Epithelial cell of proximal tubule (primary cell): ENCODE data around the gene ZW10. TPM values are rescaled to one million over a fixed set of nuclear protein-coding genes. Genes with fewer than 3 reads are reported as not detected.
"Not testable (repeated sequence)": the region's sequence is repeated elsewhere in the genome, so short reads cannot be mapped to it uniquely, and the experiment has no call there.

Experiments used
- DNase-seq: peaks from one replicate; pipeline ENCODE4 v3.0.0-alpha.2; 2011; ENCODE audit warnings: low read depth
- H3K4me3 ChIP-seq: 2 replicates; pipeline ENCODE4 v1.5.1; 2011; ENCODE audit warnings: low read depth, mild to moderate bottlenecking, low read length
- total RNA-seq: library from RNA; depleted of rRNA; stranded (reverse); fragments of >200 nt; gene quantifications from 2 replicates; pipeline ENCODE4 v1.2.3, GENCODE V29; 2015
- TF ChIP-seq, protein P1 (sequence below): conservative IDR thresholded peaks from 2 replicates; pipeline ENCODE4 v1.5.1; 2012; ENCODE audit warnings: low read depth, mild to moderate bottlenecking, low read length

ZW10 gene
- total RNA-seq, 1 donor from 2014 or later, result 16.3 TPM

DNA sequence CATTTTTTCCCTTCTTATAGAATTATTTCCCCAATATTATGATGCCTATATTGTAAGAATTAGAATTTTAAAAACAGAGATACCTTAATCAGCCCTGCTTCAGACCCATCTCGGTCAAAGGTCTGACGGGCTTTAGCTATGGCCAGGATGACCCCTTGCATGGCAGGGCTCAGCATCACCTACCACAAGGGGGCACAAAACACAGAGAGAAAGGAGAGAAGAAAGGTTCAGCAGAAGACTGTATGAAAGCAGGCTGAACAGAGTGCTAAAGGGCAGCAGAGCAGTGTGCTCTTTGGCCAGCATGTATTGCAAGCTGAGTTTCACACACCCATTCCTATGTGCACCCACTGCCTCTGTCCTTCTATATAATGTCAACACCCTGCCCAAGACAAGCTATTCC lies 32.9 kb upstream of the ZW10 start:
- DNase-seq, result no peak
- H3K4me3 ChIP-seq, result no peak overlapping the region
- TF ChIP-seq, protein P1, sequence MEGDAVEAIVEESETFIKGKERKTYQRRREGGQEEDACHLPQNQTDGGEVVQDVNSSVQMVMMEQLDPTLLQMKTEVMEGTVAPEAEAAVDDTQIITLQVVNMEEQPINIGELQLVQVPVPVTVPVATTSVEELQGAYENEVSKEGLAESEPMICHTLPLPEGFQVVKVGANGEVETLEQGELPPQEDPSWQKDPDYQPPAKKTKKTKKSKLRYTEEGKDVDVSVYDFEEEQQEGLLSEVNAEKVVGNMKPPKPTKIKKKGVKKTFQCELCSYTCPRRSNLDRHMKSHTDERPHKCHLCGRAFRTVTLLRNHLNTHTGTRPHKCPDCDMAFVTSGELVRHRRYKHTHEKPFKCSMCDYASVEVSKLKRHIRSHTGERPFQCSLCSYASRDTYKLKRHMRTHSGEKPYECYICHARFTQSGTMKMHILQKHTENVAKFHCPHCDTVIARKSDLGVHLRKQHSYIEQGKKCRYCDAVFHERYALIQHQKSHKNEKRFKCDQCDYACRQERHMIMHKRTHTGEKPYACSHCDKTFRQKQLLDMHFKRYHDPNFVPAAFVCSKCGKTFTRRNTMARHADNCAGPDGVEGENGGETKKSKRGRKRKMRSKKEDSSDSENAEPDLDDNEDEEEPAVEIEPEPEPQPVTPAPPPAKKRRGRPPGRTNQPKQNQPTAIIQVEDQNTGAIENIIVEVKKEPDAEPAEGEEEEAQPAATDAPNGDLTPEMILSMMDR, result peak; percentile 65

DNA sequence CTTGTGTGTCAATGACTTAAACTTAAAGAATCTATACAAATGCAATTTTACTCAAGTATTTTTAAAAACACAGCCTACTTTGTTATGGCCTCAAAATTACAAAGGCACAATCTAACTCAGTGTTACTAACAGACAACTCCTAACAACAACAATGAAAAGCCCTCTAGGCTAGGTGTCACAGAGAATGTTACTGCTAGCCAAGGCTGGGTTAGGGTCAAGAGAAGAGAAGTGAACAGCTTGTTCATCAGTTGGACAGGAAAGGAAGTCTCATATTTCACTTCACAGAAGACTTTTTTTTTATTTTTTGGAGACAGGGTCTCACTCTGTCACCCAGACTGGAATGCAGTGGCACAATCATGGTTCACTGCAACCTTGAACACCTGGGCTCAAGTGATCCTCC lies 32.1 kb upstream of the ZW10 start:
- DNase-seq, result no peak
- no peak overlapping the region for H3K4me3 ChIP-seq

DNA sequence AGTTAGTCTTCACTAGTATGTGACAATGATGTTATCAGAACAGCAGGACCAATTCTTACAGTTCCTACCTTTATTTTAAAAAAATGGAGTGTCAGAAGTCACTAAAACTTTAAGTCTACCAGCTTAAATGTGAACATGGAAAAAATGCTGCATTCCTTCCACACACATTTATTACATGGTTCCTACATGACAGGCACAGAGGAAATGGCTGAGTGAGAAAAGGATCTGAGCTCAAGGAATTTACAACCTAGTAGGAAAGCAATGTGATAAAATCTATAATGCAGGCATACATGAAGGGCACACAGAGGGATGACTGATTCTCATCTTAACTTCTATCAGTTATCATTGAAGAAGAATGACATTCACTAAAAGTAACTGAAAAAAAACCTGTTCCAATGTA lies 29.1 kb upstream of the ZW10 start:
- TF ChIP-seq, protein P1, result no peak
- DNase-seq, result no peak
- no peak overlapping the region for H3K4me3 ChIP-seq

More for the DNA sequence above, 32.1 kb upstream of the ZW10 start:
- TF ChIP-seq, protein P1, result no peak

DNA sequence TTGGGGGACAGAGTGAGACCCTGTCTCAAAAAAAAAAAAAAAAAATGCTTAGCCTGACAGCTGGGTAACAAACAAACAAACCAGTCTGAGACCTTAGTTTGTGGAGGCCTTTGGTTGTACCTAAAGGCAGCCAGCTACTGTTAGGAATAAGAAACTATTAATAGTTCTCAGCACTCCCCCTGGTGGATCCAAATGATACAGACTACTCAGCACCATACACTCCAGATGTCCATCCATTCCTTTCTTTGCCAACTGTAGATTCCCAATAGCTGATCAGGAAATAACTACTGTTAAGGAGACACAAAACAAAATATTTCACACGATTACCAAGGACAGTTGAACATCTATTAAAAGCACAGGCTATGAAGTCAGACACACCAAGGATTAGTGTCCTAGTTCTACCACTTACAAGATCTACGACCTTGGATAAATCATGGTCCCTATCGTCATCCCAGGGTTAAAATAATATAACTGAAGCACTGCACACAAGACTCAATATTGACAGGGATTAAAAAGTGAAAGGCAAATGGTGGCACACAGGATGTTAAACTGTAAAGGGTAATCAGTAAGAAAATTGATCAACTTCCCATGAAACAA lies 23.3 kb upstream of the ZW10 start:
- no peak overlapping the region for H3K4me3 ChIP-seq
- TF ChIP-seq, protein P1, result peak; percentile 80
- DNase-seq, result no peak

DNA sequence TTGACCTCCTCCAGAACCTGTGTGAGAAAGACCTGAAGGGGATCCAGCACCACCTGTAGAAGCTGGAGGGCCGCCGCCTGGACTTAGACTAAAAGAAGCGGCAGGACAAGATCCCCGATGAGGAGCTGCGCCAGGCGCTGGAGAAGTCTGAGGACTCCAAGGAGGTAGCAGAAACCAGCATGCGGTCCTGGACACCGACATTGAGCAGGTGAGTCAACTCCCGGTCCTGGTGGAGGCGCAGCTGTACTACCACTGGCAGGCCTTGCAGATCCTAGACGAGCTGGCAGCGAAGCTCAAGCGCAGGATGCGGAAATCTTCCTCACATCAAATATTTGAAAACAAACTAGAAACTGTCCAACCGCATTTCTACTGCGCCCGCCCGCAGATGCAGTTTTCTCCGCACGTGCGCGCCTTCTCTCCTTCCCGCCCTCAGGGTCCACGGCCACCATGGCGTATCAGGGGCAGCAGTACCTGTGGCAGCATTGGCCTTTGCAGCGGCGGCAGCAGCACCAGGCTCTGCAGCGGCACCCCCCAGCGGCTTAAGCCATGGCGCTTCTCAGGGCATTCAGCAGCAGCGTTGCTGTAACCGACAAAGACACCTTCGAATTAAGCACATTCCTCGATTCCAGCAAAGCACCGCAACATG lies 16.3 kb upstream of the ZW10 start:
- no peak overlapping the region for H3K4me3 ChIP-seq
- DNase-seq, result no peak
- TF ChIP-seq, protein P1, result no peak

DNA sequence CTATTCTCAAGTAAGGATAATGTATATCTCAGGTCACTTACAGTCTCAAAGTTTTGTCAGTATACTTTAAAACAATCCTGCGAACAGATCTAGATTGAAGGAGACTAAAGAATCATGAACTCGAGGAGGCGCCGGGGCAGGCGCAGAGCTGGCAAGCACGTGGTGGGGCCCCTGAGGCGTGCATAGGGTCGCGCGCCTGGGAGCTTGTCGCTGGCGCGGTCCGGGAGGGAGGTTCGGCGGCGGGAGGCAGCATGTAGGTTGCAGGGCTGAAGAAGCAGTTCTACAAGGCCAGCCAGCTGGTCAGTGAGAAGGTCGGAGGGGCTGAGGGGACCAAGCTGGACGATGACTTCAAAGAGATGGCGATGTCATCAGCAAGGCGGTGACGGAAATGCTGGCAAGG lies 15.5 kb upstream of the ZW10 start:
- H3K4me3 ChIP-seq, DNase-seq: not testable (repeated sequence)

DNA sequence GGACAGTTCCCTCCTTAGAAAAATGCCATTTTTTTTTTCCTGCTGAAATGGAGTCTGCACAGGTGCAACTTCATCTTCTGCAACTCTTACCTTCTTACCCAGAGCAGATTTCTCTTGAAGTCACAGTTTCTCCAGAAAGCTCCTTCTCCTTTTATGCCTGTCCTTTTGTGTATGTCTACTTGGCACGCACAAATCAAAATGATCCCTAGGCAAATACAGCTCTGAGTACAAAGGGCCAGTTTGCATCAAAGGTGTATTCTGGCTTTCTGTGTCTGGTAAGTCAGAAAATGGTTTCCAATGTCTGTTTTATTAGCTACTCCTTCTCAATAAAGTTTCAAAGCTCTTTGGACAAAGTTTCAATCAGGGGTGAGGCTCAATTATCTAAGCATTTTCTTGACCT lies 8.6 kb upstream of the ZW10 start:
- TF ChIP-seq, protein P1, result no peak
- H3K4me3 ChIP-seq, result no peak overlapping the region
- DNase-seq, result no peak
